HG02588 (cell line): ENCODE data around the gene MSH2.
"Not testable (repeated sequence)": the region's sequence is repeated elsewhere in the genome, so short reads cannot be mapped to it uniquely, and the experiment has no call there.

Experiments used
- ATAC-seq: cut with Tn5 transposase; IDR thresholded peaks from one replicate; pipeline ENCODE4 v1.9.1; 2021; ENCODE audit warnings: mild to moderate bottlenecking, moderate library complexity; ENCODE audit not compliant: unreplicated experiment

The MSH2 gene

GRCh38 chr2:47402805-47403608, at the start of gene MSH2:
TSS of gene MSH2 (plus strand) at chr2:47403156. CDS start at chr2:47403192, 36 bp downstream.
- peak; percentile 94 for ATAC-seq

GRCh38 chr2:47354013-47354847, 48.7 kb upstream of the MSH2 start:
- no peak for ATAC-seq

GRCh38 chr2:47354848-47355204, 48.1 kb upstream of the MSH2 start:
- ATAC-seq: no peak

- ATAC-seq: no peak
Observed at GRCh38 chr2:47357483-47357882, 45.5 kb upstream of the MSH2 start.

- no peak for ATAC-seq
Observed at GRCh38 chr2:47359375-47359868, 43.5 kb upstream of the MSH2 start.

GRCh38 chr2:47360283-47360682, 42.7 kb upstream of the MSH2 start:
- ATAC-seq: no peak

GRCh38 chr2:47360927-47361326, 42.0 kb upstream of the MSH2 start:
- no peak for ATAC-seq

GRCh38 chr2:47361505-47362229, 41.3 kb upstream of the MSH2 start:
- ATAC-seq: not testable (repeated sequence)

- no peak for ATAC-seq
Observed at GRCh38 chr2:47373747-47374146, 29.2 kb upstream of the MSH2 start.

- no peak for ATAC-seq
Observed at GRCh38 chr2:47375307-47375706, 27.6 kb upstream of the MSH2 start.

GRCh38 chr2:47379384-47379783, 23.6 kb upstream of the MSH2 start:
- ATAC-seq: no peak

- no peak for ATAC-seq
Observed at GRCh38 chr2:47381408-47381807, 21.5 kb upstream of the MSH2 start.

GRCh38 chr2:47386551-47386950, 16.4 kb upstream of the MSH2 start:
- no peak for ATAC-seq

- ATAC-seq: no peak
Observed at GRCh38 chr2:47388888-47389287, 14.1 kb upstream of the MSH2 start.

- ATAC-seq: no peak
Observed at GRCh38 chr2:47389692-47390091, 13.3 kb upstream of the MSH2 start.

GRCh38 chr2:47401789-47402554, 984 bp upstream of the MSH2 start:
- no peak for ATAC-seq

GRCh38 chr2:47402555-47402804, 476 bp upstream of the MSH2 start:
- no peak for ATAC-seq

GRCh38 chr2:47403609-47404193, 745 bp downstream of the MSH2 start:
- ATAC-seq: no peak

GRCh38 chr2:47404356-47404755, 1.4 kb downstream of the MSH2 start:
- ATAC-seq: no peak

- ATAC-seq: no peak
Observed at GRCh38 chr2:47405757-47406156, 2.8 kb downstream of the MSH2 start.
